Sigmoid colon (tissue), 7 donors: ENCODE results near the gene CLDN14. TPM values are rescaled to one million over a fixed set of nuclear protein-coding genes. Genes with fewer than 3 reads are reported as not detected.

Experiments
- DNase-seq: peaks from one replicate; pipeline ENCODE4 v3.0.0-alpha.2; 2019
- H3K27ac ChIP-seq, 4 donors: fragments of 200-600 bp; sonication (generic); one replicate each; pipeline ENCODE4 v1.5.1; 2016 to 2019; ENCODE audit warnings: mild to moderate bottlenecking in 1 of 4
- H3K27me3 ChIP-seq, 3 donors: fragments of 200-600 bp; sonication (generic); one replicate each; pipeline ENCODE4 v1.5.1; 2019; ENCODE audit warnings: mild to moderate bottlenecking in 1 of 3
- H3K36me3 ChIP-seq, 4 donors: fragments of 200-600 bp; sonication (generic); one replicate each; pipeline ENCODE4 v1.5.1; 2016 to 2019
- H3K4me1 ChIP-seq, 4 donors: fragments of 200-600 bp; sonication (generic); one replicate each; pipeline ENCODE4 v1.5.1; 2017 to 2019
- H3K4me3 ChIP-seq, 4 donors: fragments of 200-600 bp; sonication (generic); one replicate each; pipeline ENCODE4 v1.5.1; 2017 to 2019; ENCODE audit warnings: mild to moderate bottlenecking in 2 of 4, moderate library complexity in 1 of 4
- H3K9me3 ChIP-seq, 4 donors: fragments of 200-600 bp in 3 of 4; sonication (generic) in 3 of 4; one replicate each; pipeline versions ENCODE4 v1.5.1 to v1.6.1; 2013 to 2019
- CTCF ChIP-seq, 4 experiments: fragments of 450-650 bp in 3 of 4; fragments of 200-600 bp in 1 of 4; IDR thresholded peaks; one replicate each; pipeline ENCODE4 v1.5.1; 2016 to 2019; ENCODE audit warnings: antibody characterized with exemption in 4 of 4, mild to moderate bottlenecking in 3 of 4, moderate library complexity in 2 of 4
- EP300 ChIP-seq, 4 donors: sonication (generic); formaldehyde crosslinking; IDR thresholded peaks; one replicate each; pipeline ENCODE4 v1.6.1; 2017; ENCODE audit warnings: antibody characterized with exemption in 4 of 4
- POLR2A ChIP-seq, 2 donors: fragments of 450-650 bp; IDR thresholded peaks; one replicate each; pipeline ENCODE4 v1.6.1; 2016; ENCODE audit warnings: antibody characterized with exemption in 2 of 2, mild to moderate bottlenecking in 2 of 2, moderate library complexity in 2 of 2
- POLR2AphosphoS5 ChIP-seq, 4 donors: sonication (generic); formaldehyde crosslinking; IDR thresholded peaks; one replicate each; pipeline ENCODE4 v1.6.1; 2017; ENCODE audit warnings: antibody characterized with exemption in 4 of 4
- WGBS, 2 donors: extraction: QIAGEN DNeasy Blood & Tissue Kit; methylation state at CpG; one replicate each; pipeline ENCODE4 v1.1.7; 2013; 5-methylcytosine and 5-hydroxymethylcytosine counted together
- intact Hi-C: fragments of 100-400 bp; cut with DNase I; formaldehyde crosslinking; loops from one replicate; pipeline ENCODE4 v1.15.1; 2023
- polyA plus RNA-seq, 3 donors: library from polyadenylated mRNA; stranded (reverse); fragments of 200-250 nt; gene quantifications; one replicate each; pipeline ENCODE4 v1.2.3, GENCODE V29; 2013
- total RNA-seq, 4 donors: library from RNA; depleted of rRNA; stranded (reverse); fragments of >200 nt; gene quantifications; one replicate each; pipeline ENCODE4 v1.1.0, GENCODE V29; 2016
- donor health status: healthy with polysubstance abuse.
- donor health status: Bipolar disorder and iron deficiency.
- donor health status: healthy.

The CLDN14 gene
- total and polyA plus RNA-seq, 7 donors = 1.3 TPM; not detected in 6

DNA sequence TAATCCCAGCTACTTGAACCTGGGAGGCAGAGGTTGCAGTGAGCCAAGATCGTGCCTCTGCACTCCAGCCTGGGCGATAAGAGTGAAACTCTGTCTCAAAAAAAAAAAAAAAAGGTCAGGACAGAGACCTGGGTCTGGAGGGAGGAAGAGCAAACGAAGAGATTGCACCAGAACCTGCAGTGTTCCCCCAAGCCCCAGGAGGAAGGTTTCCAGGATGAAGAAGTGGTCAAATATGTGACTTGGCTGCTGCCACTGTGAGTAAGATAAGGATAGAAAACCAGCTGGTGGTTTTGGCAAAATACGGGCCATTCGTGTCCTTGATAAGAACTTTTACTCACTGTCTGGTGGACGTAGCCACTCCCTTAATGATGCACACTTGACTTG lies 42.2 kb downstream of the CLDN14 start:
- intact Hi-C loops = no loop called here
- H3K27me3 ChIP-seq = no peaks in the 10 kb centered on the region
- no peak overlapping the region for H3K27ac ChIP-seq
- H3K4me3 ChIP-seq = no peak overlapping the region
- no peak for TF ChIP-seq EP300 (IDR thresholded peaks at IDR 0.05)
- no peak for TF ChIP-seq CTCF (IDR thresholded peaks at IDR 0.05)
- no peak for TF ChIP-seq POLR2AphosphoS5 (IDR thresholded peaks at IDR 0.05)
- no peak for TF ChIP-seq POLR2A (IDR thresholded peaks at IDR 0.05)
- H3K4me1 ChIP-seq = no peaks in the 10 kb centered on the region
- H3K9me3 ChIP-seq = peaks cover 0 to 4% (median 0%) of the 10 kb centered on the region in 4 donors
- no peak for DNase-seq
- WGBS, 2 donors = 38 to 43% methylated on average over 6 of the region's 6 CpGs
- no peaks in the 10 kb centered on the region for H3K36me3 ChIP-seq

GRCh38 chr21:36436829-36437744 lies 42.8 kb downstream of the CLDN14 start:
- Histone ChIP-seq H3K27me3 (no peaks in the 10 kb centered on the region), H3K4me3 (no peak overlapping the region), H3K9me3 (peaks cover 0 to 4% (median 0%) of the 10 kb centered on the region in 4 donors), H3K4me1 (no peaks in the 10 kb centered on the region), H3K36me3 (no peaks in the 10 kb centered on the region), H3K27ac (no peak overlapping the region)
- no peak for DNase-seq
- no peak for TF ChIP-seq EP300 (IDR thresholded peaks at IDR 0.05)
- TF ChIP-seq POLR2A (IDR thresholded peaks at IDR 0.05) = no peak
- TF ChIP-seq CTCF (IDR thresholded peaks at IDR 0.05) = no peak
- no peak for TF ChIP-seq POLR2AphosphoS5 (IDR thresholded peaks at IDR 0.05)
- 85 to 91% methylated on average over 5 of the region's 5 CpGs for WGBS, 2 donors
- intact Hi-C loops = no loop called here

- no peak overlapping the region for H3K4me3 ChIP-seq
- peaks cover 0 to 7% (median 0%) of the 10 kb centered on the region in 4 donors for H3K4me1 ChIP-seq
- no peaks in the 10 kb centered on the region for H3K27me3 ChIP-seq
- 87% methylated on average over 6 of the region's 6 CpGs for WGBS, 2 donors
- H3K9me3 ChIP-seq = peaks cover 0 to 4% (median 0%) of the 10 kb centered on the region in 4 donors
- H3K27ac ChIP-seq = no peak overlapping the region
- intact Hi-C loops = no loop called here
- H3K36me3 ChIP-seq = no peaks in the 10 kb centered on the region
- no peak for DNase-seq
- TF ChIP-seq POLR2A (IDR thresholded peaks at IDR 0.05) (no peak), EP300 (IDR thresholded peaks at IDR 0.05) (no peak), CTCF (IDR thresholded peaks at IDR 0.05) (no peak), POLR2AphosphoS5 (IDR thresholded peaks at IDR 0.05) (no peak)
These were observed 45.8 kb downstream of the CLDN14 start for GRCh38 chr21:36434144-36434543.

DNA sequence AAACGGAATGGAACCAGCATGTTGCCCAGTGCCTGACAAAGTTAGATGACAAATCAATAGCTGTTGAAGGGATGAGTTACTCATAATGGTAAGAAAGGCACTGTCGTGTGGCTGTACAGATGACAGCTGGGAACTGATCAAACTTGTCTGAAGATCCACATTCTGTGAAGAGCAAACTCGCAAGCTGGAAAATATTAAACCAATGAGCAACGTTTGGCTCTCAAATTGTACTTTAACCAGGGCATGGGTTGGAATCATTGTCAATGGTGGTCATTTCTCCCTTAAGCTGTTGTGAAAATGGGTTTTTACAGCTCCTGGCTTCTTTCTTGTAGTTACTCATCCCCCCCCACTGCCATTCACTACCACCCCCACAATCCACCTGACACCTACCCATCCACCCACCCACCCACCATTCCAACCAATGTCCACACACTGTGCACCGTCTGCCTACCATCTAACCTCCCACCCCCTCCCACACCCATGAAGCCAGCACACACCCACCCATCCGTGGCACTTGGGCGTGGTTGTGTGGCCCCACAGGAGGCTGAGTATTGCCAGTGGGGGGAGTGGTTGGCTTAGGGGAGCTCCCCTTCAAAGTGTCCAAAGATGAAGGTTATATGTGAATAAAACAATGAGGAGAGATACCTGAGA lies 46.7 kb downstream of the CLDN14 start:
- intact Hi-C loops = no loop called here
- H3K4me1 ChIP-seq = peaks cover 0 to 7% (median 0%) of the 10 kb centered on the region in 4 donors
- no peaks in the 10 kb centered on the region for H3K36me3 ChIP-seq
- TF ChIP-seq EP300 (IDR thresholded peaks at IDR 0.05) (no peak), CTCF (IDR thresholded peaks at IDR 0.05) (no peak), POLR2AphosphoS5 (IDR thresholded peaks at IDR 0.05) (no peak), POLR2A (IDR thresholded peaks at IDR 0.05) (no peak)
- 59 to 81% methylated on average over 7 of the region's 7 CpGs for WGBS, 2 donors
- H3K27me3 ChIP-seq = no peaks in the 10 kb centered on the region
- H3K9me3 ChIP-seq = peaks cover 0 to 4% (median 0%) of the 10 kb centered on the region in 4 donors
- no peak overlapping the region for H3K4me3 ChIP-seq
- H3K27ac ChIP-seq = no peak overlapping the region
- no peak for DNase-seq
